Esophagus muscularis mucosa (tissue), 3 donors: ENCODE results near the gene NCOA7.
"Not testable (repeated sequence)": the region's sequence is repeated elsewhere in the genome, so short reads cannot be mapped to it uniquely, and the experiment has no call there.

Source experiments
- CTCF ChIP-seq, 3 experiments: fragments of 200-600 bp in 2 of 3; fragments of 450-650 bp in 1 of 3; sonication (generic) in 2 of 3; IDR thresholded peaks; one replicate each; pipeline ENCODE4 v1.5.1; 2017 to 2019; ENCODE audit warnings: antibody characterized with exemption in 3 of 3, mild to moderate bottlenecking in 2 of 3, moderate library complexity in 1 of 3
- POLR2A ChIP-seq: fragments of 450-650 bp; IDR thresholded peaks from one replicate; pipeline ENCODE4 v1.6.1; 2017; ENCODE audit warnings: antibody characterized with exemption, moderate library complexity, mild to moderate bottlenecking, low read depth

GRCh38 chr6:125950716-125951115 is 160.0 kb downstream of the NCOA7 start:
- not testable (repeated sequence) for TF ChIP-seq POLR2A; CTCF (IDR thresholded peaks at IDR 0.05)
